Skin of body (tissue), 2 donors: ENCODE measurements around the gene PPP6R3. TPM values are rescaled to one million over a fixed set of nuclear protein-coding genes. Genes with fewer than 3 reads are reported as not detected.
"Not testable (repeated sequence)": the region's sequence is repeated elsewhere in the genome, so short reads cannot be mapped to it uniquely, and the experiment has no call there.

Source experiments
- DNase-seq: peaks from one replicate; lab custom pipeline; 2025; lab: John Stamatoyannopoulos, UW
- total RNA-seq: library from RNA; depleted of rRNA; stranded (reverse); fragments of >200 nt; gene quantifications from one replicate; pipeline ENCODE4 v1.2.3, GENCODE V29; 2014

The PPP6R3 gene
- total RNA-seq, 1 donor from 2014 or later = 154 TPM

DNA sequence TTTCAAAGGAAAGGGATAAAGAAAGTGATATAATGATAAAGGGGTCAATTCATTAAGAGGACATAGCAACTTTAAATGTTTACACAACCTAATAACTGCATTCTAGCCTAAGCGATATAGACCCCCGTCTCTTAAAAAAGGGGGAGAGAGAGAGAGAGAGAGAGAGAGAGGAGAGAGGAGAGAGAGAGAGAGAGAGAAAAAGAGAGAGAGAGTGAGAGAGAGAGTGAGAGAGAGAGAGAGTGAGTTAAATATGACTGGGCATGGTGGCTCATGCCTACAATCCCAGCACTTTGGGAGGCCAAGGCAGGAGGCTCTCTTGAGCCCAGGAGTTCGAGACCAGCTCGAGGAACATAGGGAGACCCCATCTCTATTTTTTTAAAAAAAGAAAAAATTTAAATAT is 133.6 kb downstream of the PPP6R3 start:
- no peak for DNase-seq

- no peak for DNase-seq
These were observed 135.7 kb downstream of the PPP6R3 start for GRCh38 chr11:68596231-68596630.

DNA sequence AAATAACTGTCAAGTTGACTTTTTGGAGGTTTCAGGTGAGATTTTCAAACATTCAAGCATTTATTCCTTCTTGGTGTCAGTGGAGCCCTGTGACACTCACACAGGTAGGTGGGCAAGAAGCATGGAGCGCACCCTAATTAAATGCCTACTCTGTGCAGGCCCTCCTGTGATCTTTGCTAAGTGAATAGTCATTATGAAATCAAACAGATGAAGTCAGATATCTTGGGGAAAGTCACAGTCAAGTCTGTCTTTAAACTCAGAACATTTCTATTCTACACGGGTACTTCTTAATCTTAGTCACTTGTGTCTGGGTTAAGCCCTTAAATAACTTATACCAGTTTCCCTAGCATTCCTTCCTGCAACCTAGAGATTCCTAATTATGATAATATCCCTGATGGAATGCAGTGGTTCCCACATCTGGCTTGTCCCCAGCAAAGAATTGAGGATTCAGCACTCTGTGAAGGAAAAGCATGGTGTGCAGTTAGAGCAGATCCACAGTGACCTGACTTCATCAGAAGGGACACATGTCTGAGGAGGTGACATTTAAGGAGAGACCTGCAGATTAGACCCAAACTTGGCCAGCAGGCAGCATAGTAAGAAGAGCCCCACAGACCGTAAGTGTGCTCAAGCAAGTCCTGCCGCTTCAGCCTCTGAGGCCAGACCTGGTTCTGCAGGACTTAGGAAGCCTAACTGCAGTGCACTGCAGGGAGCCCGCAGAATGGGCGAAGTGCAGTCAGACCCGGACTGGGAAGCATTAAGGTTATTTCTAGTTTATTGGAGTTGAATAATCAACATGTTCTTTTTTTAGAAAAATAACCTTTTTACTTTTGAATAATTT is 138.5 kb downstream of the PPP6R3 start:
- DNase-seq = no peak

GRCh38 chr11:68601147-68601546 is 140.6 kb downstream of the PPP6R3 start:
- DNase-seq = no peak

GRCh38 chr11:68609761-68610160 is 149.2 kb downstream of the PPP6R3 start:
- no peak for DNase-seq

DNA sequence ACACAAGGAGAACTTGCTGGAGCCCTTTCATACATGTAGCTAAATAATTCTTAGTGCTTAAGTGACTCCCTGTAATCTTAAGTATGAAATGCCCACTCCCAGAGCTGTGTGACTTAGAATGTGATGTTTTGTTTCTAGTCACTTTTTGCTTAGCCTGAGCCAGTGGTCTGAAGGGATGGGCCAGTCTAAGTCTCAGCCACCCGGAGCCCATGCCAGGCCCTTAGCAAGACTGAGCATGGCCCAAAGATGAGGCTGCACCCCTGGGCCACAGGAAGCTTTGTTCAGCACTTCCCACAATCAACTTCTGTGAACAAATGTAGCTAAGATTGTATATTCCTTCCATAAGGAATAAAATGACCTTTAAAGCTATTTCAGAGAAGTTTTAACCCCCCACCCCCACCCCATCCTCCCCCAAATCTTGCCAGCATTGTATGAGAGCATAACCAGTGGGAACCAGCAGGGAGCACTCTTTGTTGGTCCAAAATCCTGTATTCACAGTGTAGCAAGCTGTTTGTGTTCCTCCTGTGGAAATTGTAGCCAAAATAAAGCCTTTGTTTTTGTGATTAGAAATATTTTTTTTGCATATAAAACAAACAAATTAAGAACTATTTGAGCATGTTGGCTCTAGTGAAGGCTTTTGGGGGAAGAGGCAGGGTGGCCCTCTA is 150.0 kb downstream of the PPP6R3 start:
- DNase-seq = no peak

DNA sequence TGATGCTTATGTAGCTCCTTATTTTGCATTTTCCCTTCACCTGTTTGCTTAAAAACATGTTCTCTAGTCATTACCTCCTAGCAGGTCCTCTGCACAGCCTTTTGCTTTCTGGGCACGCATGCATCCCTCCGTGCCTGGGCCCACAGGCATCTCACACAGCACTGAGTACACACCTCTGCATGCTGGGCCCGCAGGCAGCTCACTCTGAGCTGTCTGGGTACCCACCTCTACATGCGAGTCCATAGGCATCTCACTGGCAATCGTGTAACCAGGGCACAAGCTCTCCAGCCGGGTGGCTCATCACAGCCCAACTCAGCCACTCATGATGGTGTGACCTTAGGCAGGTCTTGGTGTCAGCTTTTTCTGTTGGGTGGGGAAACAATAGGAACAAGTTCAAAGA is 155.1 kb downstream of the PPP6R3 start:
- no peak for DNase-seq

DNA sequence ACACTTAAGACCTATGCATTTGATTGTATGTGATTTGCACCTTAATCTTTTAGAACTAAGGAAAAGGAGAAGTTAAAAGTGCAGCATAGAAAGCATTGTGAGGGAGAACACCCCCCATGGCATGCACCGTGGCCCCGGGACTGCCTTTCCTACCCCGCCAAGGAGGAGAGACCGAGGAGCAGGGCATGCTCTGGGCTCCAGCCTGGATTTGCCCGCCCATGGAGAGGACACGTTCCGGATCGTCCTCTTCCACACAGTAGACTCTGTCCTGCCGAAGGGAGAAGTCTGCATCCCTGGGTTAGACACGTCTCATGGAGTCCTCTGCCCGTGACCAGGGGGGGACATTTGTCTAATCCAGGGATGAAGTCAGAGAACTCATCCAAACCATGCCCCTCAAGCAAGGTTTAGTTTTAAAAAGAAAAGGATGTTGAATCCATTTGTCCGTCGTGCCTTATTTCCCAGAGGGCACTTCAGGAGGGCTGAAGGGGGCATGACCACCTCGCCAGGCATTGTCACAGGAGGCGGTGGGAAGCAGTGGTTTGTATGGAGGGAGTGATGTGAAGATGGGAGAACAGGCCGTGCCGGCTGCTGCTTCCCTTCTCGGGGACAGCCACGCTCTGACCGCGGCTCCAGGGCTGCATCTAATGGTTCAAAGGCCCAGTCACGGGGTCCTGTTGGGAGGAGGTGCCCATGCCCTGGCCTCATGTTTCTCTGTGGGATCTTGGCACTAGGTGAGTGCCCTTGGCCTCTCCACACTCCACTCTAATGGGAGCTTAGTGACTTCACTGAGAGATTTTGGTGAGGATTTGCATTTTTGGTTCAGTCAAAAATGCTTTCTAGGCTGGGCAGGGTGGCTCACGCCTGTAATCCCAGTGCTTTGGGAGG is 157.6 kb downstream of the PPP6R3 start:
- no peak for DNase-seq

DNA sequence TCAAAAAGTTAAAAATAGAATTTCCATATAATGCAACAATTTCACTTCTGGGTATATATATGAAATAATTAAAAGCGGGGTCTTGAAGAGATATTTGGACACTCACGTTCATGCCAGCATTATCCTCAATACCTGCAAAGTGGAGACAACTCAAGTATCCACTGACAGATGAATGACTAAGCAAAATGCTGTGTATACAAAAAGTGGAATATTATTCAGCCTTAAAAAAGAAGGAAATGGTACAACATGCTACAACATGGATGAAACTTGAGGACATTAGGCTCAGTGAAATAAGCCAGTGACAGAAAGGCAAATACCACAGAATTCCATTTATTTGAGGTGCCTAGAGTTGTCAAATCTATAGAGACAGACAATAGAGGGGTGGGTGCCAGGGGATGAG is 161.3 kb downstream of the PPP6R3 start:
- no peak for DNase-seq

DNA sequence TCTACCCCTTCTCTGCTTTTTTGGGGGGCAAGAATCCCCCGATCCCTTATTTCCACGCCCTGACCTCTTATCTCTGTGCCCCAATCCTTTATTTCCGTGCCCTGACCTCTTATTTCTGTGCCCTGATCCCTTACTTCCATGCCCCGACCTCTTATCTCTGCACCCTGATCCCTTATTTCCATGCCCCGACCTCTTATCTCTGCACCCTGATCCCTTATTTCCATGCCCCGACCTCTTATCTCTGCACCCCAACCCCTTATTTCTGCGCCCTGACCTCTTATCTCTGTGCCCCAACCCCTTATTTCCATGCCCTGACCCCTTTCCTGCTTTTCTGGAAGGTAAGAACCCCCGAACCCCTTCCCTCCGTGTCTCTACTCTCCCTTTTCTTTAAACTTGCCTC is 163.2 kb downstream of the PPP6R3 start:
- not testable (repeated sequence) for DNase-seq

DNA sequence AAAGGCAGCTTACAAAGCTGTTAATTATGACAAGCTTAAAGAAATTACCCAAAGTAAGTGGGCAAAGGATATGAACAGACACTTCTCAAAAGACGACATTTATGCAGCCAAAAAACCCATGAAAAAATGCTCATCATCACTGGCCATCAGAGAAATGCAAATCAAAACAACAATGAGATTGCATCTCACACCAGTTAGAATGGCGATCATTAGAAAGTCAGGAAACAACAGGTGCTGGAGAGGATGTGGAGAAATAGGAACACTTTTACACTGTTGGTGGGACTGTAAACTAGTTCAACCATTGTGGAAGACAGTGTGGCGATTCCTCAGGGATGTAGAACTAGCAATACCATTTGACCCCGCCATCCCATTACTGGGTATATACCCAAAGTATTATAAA is 164.5 kb downstream of the PPP6R3 start:
- not testable (repeated sequence) for DNase-seq

DNA sequence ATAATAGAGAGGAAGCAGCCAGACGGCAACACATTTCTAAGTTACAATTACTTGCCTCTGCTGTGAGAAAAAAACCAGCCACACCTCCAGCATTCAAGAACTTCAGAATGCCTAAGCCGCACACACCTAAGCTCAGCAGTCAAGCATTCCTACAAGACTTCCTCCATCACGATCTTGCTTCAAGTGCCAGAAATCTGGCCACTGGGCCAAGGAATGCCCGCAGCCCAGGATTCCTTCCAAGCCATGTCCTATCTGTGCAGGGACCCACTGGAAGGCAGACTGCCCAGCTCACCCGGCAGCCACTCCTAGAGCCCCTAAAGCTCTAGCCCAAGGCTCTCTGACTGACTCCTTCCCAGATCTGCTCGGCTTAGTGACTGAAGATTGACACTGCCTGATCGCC is 165.7 kb downstream of the PPP6R3 start:
- not testable (repeated sequence) for DNase-seq

- DNase-seq = not testable (repeated sequence)
These were observed 168.3 kb downstream of the PPP6R3 start for GRCh38 chr11:68628837-68629236.

- DNase-seq = not testable (repeated sequence)
These were observed 171.8 kb downstream of the PPP6R3 start for GRCh38 chr11:68632375-68632774.

DNA sequence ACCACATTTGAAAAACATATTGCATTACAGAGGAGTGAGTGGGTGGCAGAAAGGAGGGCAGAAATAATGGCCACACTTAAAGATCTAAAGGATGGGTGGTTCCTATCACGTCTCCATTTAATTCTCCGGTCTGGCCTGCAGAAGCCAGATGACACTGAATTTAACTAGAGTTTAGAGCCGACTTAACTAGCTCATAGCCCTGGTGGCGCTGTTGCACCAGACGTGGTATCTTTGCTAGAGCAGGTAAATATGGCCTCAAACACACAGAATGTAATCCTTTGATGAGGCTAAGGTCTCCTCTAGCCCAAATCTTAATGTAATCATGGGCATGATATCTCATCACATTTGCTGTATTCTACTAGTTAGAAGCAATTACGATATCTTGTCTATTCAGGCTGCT is 172.2 kb downstream of the PPP6R3 start:
- DNase-seq = no peak

DNA sequence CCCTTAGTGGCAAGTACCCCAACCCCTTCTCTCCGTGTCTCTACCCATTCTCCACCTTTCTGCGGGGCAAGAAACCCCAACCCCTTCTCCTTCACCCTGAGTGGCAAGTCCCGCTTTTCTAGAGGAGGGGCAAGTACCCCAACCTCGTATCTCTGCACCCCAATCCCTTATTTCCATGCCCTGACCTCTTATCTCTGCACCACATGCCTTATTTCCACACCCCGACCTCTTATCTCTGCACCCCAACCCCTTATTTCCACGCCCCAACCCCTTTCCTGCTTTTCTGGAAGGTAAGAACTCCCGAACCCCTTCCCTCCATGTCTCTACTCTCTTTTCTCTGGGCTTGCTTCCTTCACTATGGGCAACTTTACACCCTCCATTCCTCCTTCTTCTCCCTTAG is 174.1 kb downstream of the PPP6R3 start:
- not testable (repeated sequence) for DNase-seq

DNA sequence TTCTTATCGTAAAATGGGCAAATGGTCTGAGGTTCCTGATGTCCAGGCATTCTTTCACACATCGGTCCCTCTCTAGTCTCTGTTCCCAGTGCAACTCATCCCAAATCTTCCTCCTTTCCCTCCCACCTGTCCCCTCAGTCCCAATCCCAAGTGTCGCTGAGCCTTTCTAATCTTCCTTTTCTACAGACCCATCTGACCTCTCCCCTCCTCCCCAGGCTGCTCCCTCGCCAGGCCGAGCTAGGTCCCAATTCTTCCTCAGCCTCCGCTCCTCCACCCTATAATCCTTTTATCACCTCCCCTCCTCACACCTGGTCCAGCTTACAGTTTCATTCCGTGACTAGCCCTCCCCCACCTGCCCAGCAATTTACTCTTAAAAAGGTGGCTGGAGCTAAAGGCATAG is 174.6 kb downstream of the PPP6R3 start:
- not testable (repeated sequence) for DNase-seq

GRCh38 chr11:68635883-68636282 is 175.3 kb downstream of the PPP6R3 start:
- DNase-seq = not testable (repeated sequence)

DNA sequence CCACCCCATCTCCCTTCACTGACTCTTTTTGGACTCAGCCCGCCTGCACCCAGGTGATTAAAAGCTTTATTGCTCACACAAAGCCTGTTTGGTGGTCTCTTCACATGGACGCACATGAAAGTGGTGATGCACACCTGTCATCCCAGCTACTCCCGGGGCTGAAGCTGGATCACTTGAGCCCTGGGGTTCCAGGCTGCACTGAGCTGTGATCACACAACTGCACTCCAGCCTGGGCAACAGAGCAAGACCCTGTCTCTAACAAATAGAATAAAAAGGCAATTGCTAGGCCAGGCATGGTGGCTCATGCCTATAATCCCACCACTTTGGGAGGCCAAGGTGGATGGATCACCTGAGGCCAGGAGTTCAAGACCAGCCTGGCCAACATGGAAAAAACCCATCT is 178.8 kb downstream of the PPP6R3 start:
- DNase-seq = not testable (repeated sequence)

DNA sequence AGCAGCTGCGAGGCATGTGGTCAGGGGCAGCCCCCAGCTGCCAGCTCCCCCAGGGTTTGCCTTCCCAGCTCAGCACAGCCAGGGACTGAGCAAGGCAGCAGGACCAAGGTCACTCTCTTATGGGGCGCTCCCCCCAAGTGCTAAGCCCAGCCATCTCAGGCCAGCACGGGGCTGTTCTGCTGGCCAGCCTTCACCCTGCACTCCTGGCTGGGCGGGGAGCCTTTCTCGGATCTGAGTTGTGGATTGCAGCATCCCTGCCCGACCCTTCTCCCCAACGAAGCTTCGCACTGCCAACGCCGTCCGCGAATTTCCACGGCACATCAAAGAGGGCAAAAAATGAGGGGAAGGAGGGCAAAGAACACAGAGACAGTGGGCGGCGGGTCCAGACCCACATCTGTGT is 181.3 kb downstream of the PPP6R3 start:
- DNase-seq = no peak

- no peak for DNase-seq
These were observed 183.0 kb downstream of the PPP6R3 start for GRCh38 chr11:68643585-68643984.

GRCh38 chr11:68646832-68647231 is 186.3 kb downstream of the PPP6R3 start:
- no peak for DNase-seq
